Activated CD4-positive, alpha-beta memory T cell treated with anti-CD3 and anti-CD28 coated beads for 36 hours (primary cell): ENCODE results near the gene CABP2. TPM values are rescaled to one million over a fixed set of nuclear protein-coding genes. Genes with fewer than 3 reads are reported as not detected.
A peak's percentile ranks its signal among the peaks of the same experiment; 100 is the strongest.
"Not testable (repeated sequence)": the region's sequence is repeated elsewhere in the genome, so short reads cannot be mapped to it uniquely, and the experiment has no call there.

ENCODE experiments used
- CTCF ChIA-PET: fragments of 350-600 bp; sonication (Branson Sonifier 250); formaldehyde crosslinking; loops from one replicate; lab custom pipeline; 2021; ENCODE audit warnings: antibody characterized with exemption, inconsistent platforms; lab: Charles Lee
- POLR2A ChIA-PET: fragments of 350-600 bp; sonication (Branson Sonifier 250); formaldehyde crosslinking; loops from one replicate; lab custom pipeline; 2021; ENCODE audit warnings: antibody characterized with exemption; lab: Charles Lee
- DNase-seq: peaks from one replicate; pipeline ENCODE4 v3.0.0-alpha.2; 2020
- H3K27ac Mint-ChIP-seq: one replicate; pipeline ENCODE4 v1.8.0; 2021; ENCODE audit warnings: mixed read lengths
- H3K27me3 Mint-ChIP-seq: one replicate; pipeline ENCODE4 v1.8.0; 2021; ENCODE audit warnings: mixed read lengths
- H3K36me3 Mint-ChIP-seq: one replicate; pipeline ENCODE4 v1.8.0; 2021; ENCODE audit warnings: mixed read lengths
- H3K4me1 Mint-ChIP-seq: one replicate; pipeline ENCODE4 v1.8.0; 2021; ENCODE audit warnings: low read depth, mixed read lengths
- H3K4me3 Mint-ChIP-seq: one replicate; pipeline ENCODE4 v1.8.0; 2021; ENCODE audit warnings: mild to moderate bottlenecking, mixed read lengths
- H3K9me3 Mint-ChIP-seq: one replicate; pipeline ENCODE4 v1.8.0; 2021; ENCODE audit warnings: mixed read lengths
- intact Hi-C: fragments of 100-400 bp; cut with micrococcal nuclease; formaldehyde crosslinking; loops from one replicate; pipeline ENCODE4 v1.15.1; 2023
- total RNA-seq, 2 experiments: library from RNA; stranded (reverse); gene quantifications; one replicate each; pipeline ENCODE4 v1.2.3, GENCODE V29; 2021

The CABP2 gene
- total RNA-seq, 2 experiments from 2014 or later = not detected

DNA sequence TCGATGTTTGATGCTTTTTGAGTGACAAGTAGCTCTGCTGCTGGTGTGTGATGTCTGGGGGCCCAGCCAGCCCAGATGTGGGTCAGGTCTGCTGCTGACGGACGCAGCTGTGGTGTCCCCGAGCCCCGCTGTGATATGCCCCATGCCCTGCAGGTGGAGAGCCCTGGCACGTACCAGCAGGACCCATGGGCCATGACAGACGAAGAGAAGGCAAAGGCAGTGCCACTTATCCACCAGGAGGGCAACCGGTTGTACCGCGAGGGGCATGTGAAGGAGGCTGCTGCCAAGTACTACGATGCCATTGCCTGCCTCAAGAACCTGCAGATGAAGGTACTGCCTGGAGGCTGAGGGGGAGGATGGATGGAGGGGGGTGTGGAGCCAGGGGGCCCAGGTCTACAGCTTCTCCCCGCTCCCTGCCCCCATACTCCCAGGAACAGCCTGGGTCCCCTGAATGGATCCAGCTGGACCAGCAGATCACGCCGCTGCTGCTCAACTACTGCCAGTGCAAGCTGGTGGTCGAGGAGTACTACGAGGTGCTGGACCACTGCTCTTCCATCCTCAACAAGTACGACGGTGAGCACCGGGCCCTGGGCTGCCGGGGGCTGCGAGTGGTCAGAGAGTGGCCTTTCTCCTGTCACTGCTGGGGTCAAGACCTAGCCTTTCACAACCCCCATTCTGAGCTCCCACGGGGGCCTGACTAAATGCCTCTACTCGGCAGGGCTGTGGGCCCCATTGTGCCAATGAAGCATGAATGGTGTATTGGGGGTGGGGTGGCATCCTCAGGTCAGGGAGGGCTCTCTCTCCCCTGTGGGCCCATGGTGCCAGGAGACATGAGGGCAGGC is 33.1 kb downstream of the CABP2 start:
- intact Hi-C loops = loop anchor here (5.0 to 10.0 kb wide), 3 partner anchors 203 to 375 kb away; partner anchors contain the start of genes ANKRD13D and KDM2A
- POLR2A ChIA-PET = interaction anchor here (1.1 to 4.2 kb wide), 5 partner anchors 15 to 86 kb away, joined by 3 to 21 read pairs (median 6); partner anchors contain the start of genes PITPNM1, PTPRCAP and TMEM134
- Mint-ChIP-seq H3K27me3 (no peaks in the 10 kb centered on the region), H3K27ac (peak overlapping the region; percentile 85), H3K4me1 (peaks cover 50% of the 10 kb centered on the region), H3K4me3 (peak overlapping the region; percentile 34), H3K36me3 (peaks cover 57% of the 10 kb centered on the region), H3K9me3 (no peaks in the 10 kb centered on the region)
- CTCF ChIA-PET = no interaction called here
- DNase-seq = no peak

DNA sequence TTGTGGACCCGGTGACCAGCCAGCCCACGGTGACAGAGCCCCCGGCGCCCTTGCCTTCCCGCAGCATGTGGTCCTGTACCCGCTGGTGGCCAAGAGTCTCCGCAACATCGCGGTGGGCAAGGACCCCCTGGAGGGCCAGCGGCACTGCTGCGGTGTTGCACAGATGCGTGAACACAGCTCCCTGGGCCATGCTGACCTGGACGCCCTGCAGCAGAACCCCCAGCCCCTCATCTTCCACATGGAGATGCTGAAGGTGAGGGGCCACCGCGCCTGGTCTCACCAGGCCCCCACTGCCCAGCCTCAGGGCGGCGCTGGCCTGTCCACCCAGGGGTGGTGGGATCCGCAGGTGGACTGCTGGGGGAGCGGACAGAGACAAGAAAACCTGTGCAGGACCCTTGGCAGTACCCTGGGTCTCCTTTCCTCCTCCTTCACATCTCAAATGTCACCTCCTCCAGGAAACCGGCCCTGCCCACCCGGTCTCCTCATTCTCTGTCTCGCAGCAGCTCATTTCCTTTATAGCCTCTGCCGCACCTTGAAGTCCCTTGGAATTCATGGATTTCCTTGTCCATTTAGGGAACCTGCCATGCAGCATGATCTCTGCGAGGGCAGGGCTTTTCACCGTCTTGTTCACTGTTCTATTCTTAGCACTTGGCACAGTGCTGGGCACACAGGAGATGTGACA is 33.9 kb downstream of the CABP2 start:
- Mint-ChIP-seq H3K4me1 (peaks cover 58% of the 10 kb centered on the region), H3K27ac (peak overlapping the region; percentile 99), H3K9me3 (no peaks in the 10 kb centered on the region), H3K4me3 (peak overlapping the region; percentile 34), H3K27me3 (no peaks in the 10 kb centered on the region), H3K36me3 (peaks cover 64% of the 10 kb centered on the region)
- ChIA-PET CTCF (interaction anchor here (2.3 kb wide), 1 partner anchor 17 kb away, joined by 10 read pairs; the partner anchor contains the start of gene PITPNM1), POLR2A (interaction anchor here (1.4 to 7.2 kb wide), 3 partner anchors 16 to 92 kb away, joined by 5 to 67 read pairs (median 21); partner anchors contain the start of genes PITPNM1 and PTPRCAP)
- DNase-seq = no peak
- intact Hi-C loops = loop anchor here (5.0 to 10.0 kb wide), 3 partner anchors 202 to 375 kb away; partner anchors contain the start of genes ANKRD13D and KDM2A

DNA sequence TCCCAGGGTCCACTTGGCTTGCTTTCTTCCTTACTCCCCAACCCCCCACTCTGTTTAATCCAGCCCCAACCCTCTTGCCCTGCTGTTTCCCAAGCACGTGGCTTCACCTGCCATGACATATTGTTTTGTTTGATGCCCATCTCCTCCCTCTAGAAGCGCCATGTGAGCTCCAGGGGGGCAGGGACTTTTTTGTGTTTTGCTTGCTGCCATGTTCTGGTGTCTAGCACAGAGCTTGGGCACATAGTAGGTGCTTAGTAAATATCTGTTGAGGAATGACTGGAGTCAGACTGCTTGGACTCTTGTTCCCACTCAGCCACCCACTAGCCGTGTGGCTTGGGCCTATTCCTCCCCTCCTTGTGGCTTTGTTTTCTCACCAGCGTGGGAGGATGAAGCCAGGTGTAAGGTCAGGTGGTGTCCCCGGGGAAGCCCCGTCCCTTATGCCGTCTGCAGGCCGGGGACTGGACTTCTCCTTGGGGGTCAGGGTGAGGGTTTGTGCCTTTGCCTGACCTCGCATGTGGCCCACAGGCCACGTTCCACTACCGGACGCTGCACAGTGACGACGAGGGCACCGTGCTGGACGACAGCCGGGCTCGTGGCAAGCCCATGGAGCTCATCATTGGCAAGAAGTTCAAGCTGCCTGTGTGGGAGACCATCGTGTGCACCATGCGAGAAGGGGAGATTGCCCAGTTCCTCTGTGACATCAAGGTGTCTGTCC is 36.6 kb downstream of the CABP2 start:
- H3K36me3 Mint-ChIP-seq = peaks cover 60% of the 10 kb centered on the region
- peaks cover 64% of the 10 kb centered on the region for H3K4me1 Mint-ChIP-seq
- POLR2A ChIA-PET = interaction anchor here (1.0 to 7.2 kb wide), 7 partner anchors 18 to 214 kb away, joined by 3 to 67 read pairs (median 17); partner anchors contain the start of genes CDK2AP2, CORO1B, PITPNM1 and PPP1CA
- no peaks in the 10 kb centered on the region for H3K27me3 Mint-ChIP-seq
- peak overlapping the region; percentile 99 for H3K27ac Mint-ChIP-seq
- CTCF ChIA-PET = interaction anchor here (0.6 to 1.5 kb wide), 3 partner anchors 19 to 133 kb away, joined by 3 to 4 read pairs (median 4); partner anchors contain the start of gene RAD9A
- peak; percentile 87 for DNase-seq
- peak overlapping the region; percentile 90 for H3K4me3 Mint-ChIP-seq
- intact Hi-C loops = loop anchor here (1.0 to 10.0 kb wide), 6 partner anchors 20 to 372 kb away; partner anchors contain the start of genes ANKRD13D and KDM2A
- H3K9me3 Mint-ChIP-seq = no peaks in the 10 kb centered on the region

DNA sequence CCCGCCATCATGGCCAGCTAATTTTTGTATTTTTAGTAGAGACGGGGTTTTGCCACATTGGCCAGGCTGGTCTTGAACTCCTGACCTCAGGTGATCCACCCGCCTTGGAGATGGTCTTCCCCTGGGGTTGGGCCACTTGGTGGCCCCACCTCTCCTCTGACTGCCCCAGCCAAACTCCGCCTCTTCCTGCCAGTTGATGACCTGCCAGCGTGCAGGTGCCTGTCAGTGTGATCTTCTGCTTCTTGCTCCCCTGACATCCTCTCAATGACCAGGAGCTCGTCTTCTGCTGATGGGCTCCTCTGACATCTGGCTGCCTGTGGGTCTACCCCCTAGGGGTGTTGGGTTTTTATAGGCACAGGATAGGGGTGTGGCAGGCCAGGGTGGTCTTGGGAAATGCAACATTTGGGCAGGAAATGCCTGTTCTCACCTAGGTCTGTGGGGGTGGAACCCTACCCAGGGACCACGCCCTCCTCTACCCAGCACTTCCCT is 37.3 kb downstream of the CABP2 start:
- POLR2A ChIA-PET = interaction anchor here (0.6 to 7.2 kb wide), 11 partner anchors 17 to 84 kb away, joined by 3 to 67 read pairs (median 4); partner anchors contain the start of genes CDK2AP2, CORO1B, PITPNM1 and PPP1CA
- not testable (repeated sequence) for H3K9me3 Mint-ChIP-seq, H3K27me3 Mint-ChIP-seq
- DNase-seq = peak; percentile 90
- Mint-ChIP-seq H3K4me1 (peaks cover 62% of the 10 kb centered on the region), H3K36me3 (peaks cover 55% of the 10 kb centered on the region), H3K4me3 (peak overlapping the region; percentile 90), H3K27ac (peak overlapping the region; percentile 99)
- intact Hi-C loops = loop anchor here (1.0 to 10.0 kb wide), 5 partner anchors 47 to 371 kb away; partner anchors contain the start of genes ANKRD13D and KDM2A
- CTCF ChIA-PET = interaction anchor here (0.9 to 3.6 kb wide), 3 partner anchors 17 to 129 kb away, joined by 3 to 13 read pairs (median 4); partner anchors contain the start of gene TMEM134

GRCh38 chr11:67484847-67485311 is 38.4 kb downstream of the CABP2 start:
- peaks cover 58% of the 10 kb centered on the region for H3K4me1 Mint-ChIP-seq
- peak overlapping the region; percentile 99 for H3K27ac Mint-ChIP-seq
- intact Hi-C loops = loop anchor here (1.0 to 10.0 kb wide), 5 partner anchors 46 to 370 kb away; partner anchors contain the start of genes ANKRD13D, KDM2A and POLD4
- POLR2A ChIA-PET = interaction anchor here (0.7 to 7.2 kb wide), 10 partner anchors 16 to 84 kb away, joined by 3 to 67 read pairs (median 4); partner anchors contain the start of genes PITPNM1, PPP1CA, PTPRCAP and TMEM134
- CTCF ChIA-PET = interaction anchor here (0.9 to 3.6 kb wide), 4 partner anchors 16 to 130 kb away, joined by 3 to 13 read pairs (median 8); partner anchors contain the start of genes PITPNM1, PPP1CA and TMEM134
- DNase-seq = peak; percentile 88
- H3K4me3 Mint-ChIP-seq = peak overlapping the region; percentile 90
- H3K27me3 Mint-ChIP-seq = no peaks in the 10 kb centered on the region
- no peaks in the 10 kb centered on the region for H3K9me3 Mint-ChIP-seq
- H3K36me3 Mint-ChIP-seq = peaks cover 47% of the 10 kb centered on the region

GRCh38 chr11:67483831-67484665 is 39.2 kb downstream of the CABP2 start:
- DNase-seq = peak; percentile 74
- Mint-ChIP-seq H3K27me3 (no peaks in the 10 kb centered on the region), H3K9me3 (no peaks in the 10 kb centered on the region), H3K36me3 (peaks cover 42% of the 10 kb centered on the region), H3K4me3 (peak overlapping the region; percentile 90), H3K27ac (peak overlapping the region; percentile 99), H3K4me1 (peaks cover 51% of the 10 kb centered on the region)
- ChIA-PET CTCF (interaction anchor here (1.8 to 3.6 kb wide), 3 partner anchors 15 to 83 kb away, joined by 8 to 13 read pairs (median 9); partner anchors contain the start of genes PITPNM1, PPP1CA and TMEM134), POLR2A (interaction anchor here (0.7 to 7.2 kb wide), 11 partner anchors 15 to 244 kb away, joined by 3 to 67 read pairs (median 5); partner anchors contain the start of genes PPP1CA, PTPRCAP, RPS6KB2 and TMEM134)
- intact Hi-C loops = loop anchor here (1.0 to 10.0 kb wide), 4 partner anchors 15 to 369 kb away; partner anchors contain the start of genes KDM2A, POLD4 and TMEM134

GRCh38 chr11:67482827-67483798 is 40.1 kb downstream of the CABP2 start, which contains the start of gene AIP:
Gene AIP (plus strand): TSS chr11:67483026. CDS start chr11:67483159, 133 bp downstream.
- H3K27ac Mint-ChIP-seq = peak within 1 kb of the TSS; percentile 99
- H3K9me3 Mint-ChIP-seq = no peaks in the 10 kb centered on the region
- peaks cover 42% of the 10 kb centered on the region for H3K4me1 Mint-ChIP-seq
- ChIA-PET CTCF (interaction anchor here (1.0 to 3.6 kb wide), 4 partner anchors 14 to 137 kb away, joined by 3 to 13 read pairs (median 6); partner anchors contain the start of genes PITPNM1 and TMEM134), POLR2A (interaction anchor here (0.7 to 7.2 kb wide), 7 partner anchors 15 to 243 kb away, joined by 3 to 67 read pairs (median 5); partner anchors contain the start of genes PPP1CA, PTPRCAP, RPS6KB2 and TBC1D10C)
- peak; percentile 99 for DNase-seq
- peaks cover 32% of the 10 kb centered on the region for H3K36me3 Mint-ChIP-seq
- no peaks in the 10 kb centered on the region for H3K27me3 Mint-ChIP-seq
- peak within 1 kb of the TSS; percentile 90 for H3K4me3 Mint-ChIP-seq
- intact Hi-C loops = loop anchor here (1.0 to 10.0 kb wide), 3 partner anchors 14 to 368 kb away; partner anchors contain the start of genes KDM2A and TMEM134

GRCh38 chr11:67482275-67482826 is 40.9 kb downstream of the CABP2 start:
- peak overlapping the region; percentile 90 for H3K4me3 Mint-ChIP-seq
- intact Hi-C loops = loop anchor here (1.0 to 10.0 kb wide), 2 partner anchors 18 to 368 kb away; partner anchors contain the start of gene KDM2A
- ChIA-PET CTCF (interaction anchor here (0.7 to 3.6 kb wide), 5 partner anchors 14 to 137 kb away, joined by 3 to 13 read pairs (median 4); partner anchors contain the start of genes PITPNM1 and TMEM134), POLR2A (interaction anchor here (0.7 to 7.2 kb wide), 4 partner anchors 14 to 81 kb away, joined by 3 to 67 read pairs (median 6); partner anchors contain the start of genes PPP1CA, PTPRCAP, TBC1D10C and TMEM134)
- no peaks in the 10 kb centered on the region for H3K9me3 Mint-ChIP-seq
- H3K4me1 Mint-ChIP-seq = peaks cover 34% of the 10 kb centered on the region
- peak overlapping the region; percentile 99 for H3K27ac Mint-ChIP-seq
- DNase-seq = peak; percentile 33
- H3K36me3 Mint-ChIP-seq = peaks cover 26% of the 10 kb centered on the region
- H3K27me3 Mint-ChIP-seq = no peaks in the 10 kb centered on the region
